Measurements from ENCODE around the gene RADIL.
A peak's percentile ranks its signal among the peaks of the same experiment; 100 is the strongest.

Gene RADIL

GRCh38 chr7:4885317-4885807, 1.8 kb upstream of the RADIL start:
- Histone ChIP-seq H4K20me1 (ENCODE audit: control insufficient read depth, insufficient read depth, low read depth, low read length) (no peaks in the 10 kb centered on the region), H3K4me3 (ENCODE audit: low read length) (no peak overlapping the region), H3K9me2 (replicated peaks; ENCODE audit: control insufficient read depth, low read length) (no peaks in the 10 kb centered on the region), H3K79me2 (ENCODE audit: control insufficient read depth, low read length) (no peaks in the 10 kb centered on the region), H3K9me3 (ENCODE audit: control insufficient read depth, insufficient read depth, low read length) (no peaks in the 10 kb centered on the region; the same call in 1 of the 2 replicates), H3F3A (ENCODE audit: control insufficient read depth, insufficient read depth) (no peaks in the 10 kb centered on the region), H3K27me3 (ENCODE audit: control insufficient read depth, low read length) (peaks cover 13% of the 10 kb centered on the region), H3K4me1 (ENCODE audit: control insufficient read depth, low read length) (no peaks in the 10 kb centered on the region), H3K27ac (ENCODE audit: low read depth, low read length) (no peak overlapping the region), H3K4me2 (ENCODE audit: low read length) (no peak overlapping the region), H3K36me3 (ENCODE audit: control insufficient read depth, low read length) (no peaks in the 10 kb centered on the region)
- TF ChIP-seq EZH2phosphoT487 (IDR thresholded peaks at IDR 0.05; ENCODE audit: borderline replicate concordance, low read length): no peak
- TF ChIP-seq, protein P1, sequence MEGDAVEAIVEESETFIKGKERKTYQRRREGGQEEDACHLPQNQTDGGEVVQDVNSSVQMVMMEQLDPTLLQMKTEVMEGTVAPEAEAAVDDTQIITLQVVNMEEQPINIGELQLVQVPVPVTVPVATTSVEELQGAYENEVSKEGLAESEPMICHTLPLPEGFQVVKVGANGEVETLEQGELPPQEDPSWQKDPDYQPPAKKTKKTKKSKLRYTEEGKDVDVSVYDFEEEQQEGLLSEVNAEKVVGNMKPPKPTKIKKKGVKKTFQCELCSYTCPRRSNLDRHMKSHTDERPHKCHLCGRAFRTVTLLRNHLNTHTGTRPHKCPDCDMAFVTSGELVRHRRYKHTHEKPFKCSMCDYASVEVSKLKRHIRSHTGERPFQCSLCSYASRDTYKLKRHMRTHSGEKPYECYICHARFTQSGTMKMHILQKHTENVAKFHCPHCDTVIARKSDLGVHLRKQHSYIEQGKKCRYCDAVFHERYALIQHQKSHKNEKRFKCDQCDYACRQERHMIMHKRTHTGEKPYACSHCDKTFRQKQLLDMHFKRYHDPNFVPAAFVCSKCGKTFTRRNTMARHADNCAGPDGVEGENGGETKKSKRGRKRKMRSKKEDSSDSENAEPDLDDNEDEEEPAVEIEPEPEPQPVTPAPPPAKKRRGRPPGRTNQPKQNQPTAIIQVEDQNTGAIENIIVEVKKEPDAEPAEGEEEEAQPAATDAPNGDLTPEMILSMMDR (IDR thresholded peaks at IDR 0.05; ENCODE audit: low read depth, low read length, poor library complexity, severe bottlenecking): no peak

DNA sequence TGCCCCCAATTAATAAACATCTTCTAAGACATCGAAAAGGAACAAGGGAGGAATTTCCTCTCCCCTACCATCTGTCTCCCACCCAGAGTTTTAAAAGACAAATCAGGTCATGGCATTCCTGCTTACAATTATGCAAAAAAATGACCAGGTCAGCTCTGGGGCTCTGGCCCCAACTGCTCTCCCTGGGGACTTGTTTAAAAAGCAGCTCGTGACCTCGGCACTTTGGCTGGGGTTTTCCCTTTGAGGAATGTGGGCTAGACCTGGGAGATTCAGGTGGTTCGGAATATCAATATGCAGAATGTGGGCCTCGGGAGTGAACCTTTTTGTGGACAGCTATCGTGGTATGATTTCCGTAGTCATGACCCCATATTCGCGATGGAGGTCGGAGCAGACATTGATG, 648 bp upstream of the RADIL start:
- no peaks in the 10 kb centered on the region for H3K79me2 ChIP-seq (ENCODE audit: control insufficient read depth, low read length)
- H3K4me1 ChIP-seq (ENCODE audit: control insufficient read depth, low read length): no peaks in the 10 kb centered on the region
- no peak overlapping the region for H3K4me2 ChIP-seq (ENCODE audit: low read length)
- H3K9me2 ChIP-seq (replicated peaks; ENCODE audit: control insufficient read depth, low read length): no peaks in the 10 kb centered on the region
- no peaks in the 10 kb centered on the region for H3F3A ChIP-seq (ENCODE audit: control insufficient read depth, insufficient read depth)
- H3K27me3 ChIP-seq (ENCODE audit: control insufficient read depth, low read length): peaks cover 13% of the 10 kb centered on the region
- TF ChIP-seq, protein P1 (IDR thresholded peaks at IDR 0.05; ENCODE audit: low read depth, low read length, poor library complexity, severe bottlenecking): no peak
- no peaks in the 10 kb centered on the region for H3K36me3 ChIP-seq (ENCODE audit: control insufficient read depth, low read length)
- H4K20me1 ChIP-seq (ENCODE audit: control insufficient read depth, insufficient read depth, low read depth, low read length): no peaks in the 10 kb centered on the region
- H3K27ac ChIP-seq (ENCODE audit: low read depth, low read length): no peak overlapping the region
- no peaks in the 10 kb centered on the region; the same call in 1 of the 2 replicates for H3K9me3 ChIP-seq (ENCODE audit: control insufficient read depth, insufficient read depth, low read length)
- H3K4me3 ChIP-seq (ENCODE audit: low read length): no peak overlapping the region

DNA sequence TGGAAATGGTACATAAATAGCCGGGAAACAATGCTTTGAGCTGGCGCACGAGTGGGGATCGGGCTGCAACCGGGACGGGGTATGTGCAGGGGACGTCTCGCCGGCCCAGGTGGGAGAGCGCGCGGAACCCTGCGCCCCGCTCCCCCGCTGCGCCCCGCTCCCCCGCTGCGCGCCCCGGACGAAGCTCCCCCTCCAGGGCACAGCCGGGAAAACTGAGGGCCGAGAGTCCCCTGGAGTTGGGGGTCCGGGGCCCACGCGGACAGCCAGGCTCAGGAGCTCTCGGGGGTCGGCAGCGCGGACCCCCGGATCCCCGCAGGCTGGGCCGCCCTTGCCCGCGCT, 514 bp downstream of the RADIL start:
- Histone ChIP-seq H3K36me3 (ENCODE audit: control insufficient read depth, low read length) (no peaks in the 10 kb centered on the region), H3K4me2 (ENCODE audit: low read length) (peak overlapping the region; percentile 51), H3K79me2 (ENCODE audit: control insufficient read depth, low read length) (no peaks in the 10 kb centered on the region), H3K9me2 (replicated peaks; ENCODE audit: control insufficient read depth, low read length) (no peaks in the 10 kb centered on the region), H3K27ac (ENCODE audit: low read depth, low read length) (no peak overlapping the region), H3K4me1 (ENCODE audit: control insufficient read depth, low read length) (no peaks in the 10 kb centered on the region), H3K9me3 (ENCODE audit: control insufficient read depth, insufficient read depth, low read length) (no peaks in the 10 kb centered on the region; the same call in 1 of the 2 replicates), H3K4me3 (ENCODE audit: low read length) (peak overlapping the region; percentile 38; the same call in 1 of the 2 replicates), H4K20me1 (ENCODE audit: control insufficient read depth, insufficient read depth, low read depth, low read length) (no peaks in the 10 kb centered on the region), H3K27me3 (ENCODE audit: control insufficient read depth, low read length) (peaks cover 13% of the 10 kb centered on the region), H3F3A (ENCODE audit: control insufficient read depth, insufficient read depth) (no peaks in the 10 kb centered on the region)
- no peak for TF ChIP-seq EZH2phosphoT487 (IDR thresholded peaks at IDR 0.05; ENCODE audit: borderline replicate concordance, low read length)
- TF ChIP-seq, protein P1 (IDR thresholded peaks at IDR 0.05; ENCODE audit: low read depth, low read length, poor library complexity, severe bottlenecking): no peak
